Parathyroid adenoma (tissue), 2 donors: ENCODE results near the gene PTOV1.

Experiments used
- H2AFZ ChIP-seq: fragments of 300-600 bp; sonication (generic); one replicate; pipeline ENCODE4 v1.7.0; 2017; ENCODE audit warnings: antibody characterized with exemption, mild to moderate bottlenecking
- H3K27ac ChIP-seq: fragments of 300-600 bp; sonication (generic); one replicate; pipeline ENCODE4 v1.7.0; 2017
- H3K27me3 ChIP-seq: fragments of 300-600 bp; sonication (generic); one replicate; pipeline ENCODE4 v1.7.0; 2017; ENCODE audit warnings: low read length; ENCODE audit not compliant: control insufficient read depth, insufficient read depth
- H3K36me3 ChIP-seq: fragments of 300-600 bp; sonication (generic); one replicate; pipeline ENCODE4 v1.7.0; 2017; ENCODE audit warnings: low read length; ENCODE audit not compliant: control insufficient read depth, insufficient read depth
- H3K4me1 ChIP-seq: fragments of 300-600 bp; sonication (generic); one replicate; pipeline ENCODE4 v1.7.0; 2017; ENCODE audit warnings: control low read depth
- H3K4me2 ChIP-seq: fragments of 300-600 bp; sonication (generic); one replicate; pipeline ENCODE4 v1.7.0; 2017; ENCODE audit warnings: low read length
- H3K4me3 ChIP-seq: fragments of 300-600 bp; sonication (generic); one replicate; pipeline ENCODE4 v1.7.0; 2017; ENCODE audit warnings: low read depth, low read length
- H3K79me2 ChIP-seq: fragments of 300-600 bp; sonication (generic); one replicate; pipeline ENCODE4 v1.7.0; 2017; ENCODE audit warnings: control low read depth
- H3K9ac ChIP-seq: fragments of 300-600 bp; sonication (generic); one replicate; pipeline ENCODE4 v1.7.0; 2017; ENCODE audit warnings: mild to moderate bottlenecking
- H3K9me3 ChIP-seq: fragments of 300-600 bp; sonication (generic); one replicate; pipeline ENCODE4 v1.7.0; 2017; ENCODE audit warnings: low read length; ENCODE audit not compliant: control insufficient read depth
- CTCF ChIP-seq: fragments of 300-600 bp; sonication (generic); IDR thresholded peaks from one replicate; pipeline ENCODE4 v1.7.0; 2017; ENCODE audit warnings: antibody characterized with exemption, mild to moderate bottlenecking
- donor health status: primary hyperparathyroidism.

The PTOV1 gene

DNA sequence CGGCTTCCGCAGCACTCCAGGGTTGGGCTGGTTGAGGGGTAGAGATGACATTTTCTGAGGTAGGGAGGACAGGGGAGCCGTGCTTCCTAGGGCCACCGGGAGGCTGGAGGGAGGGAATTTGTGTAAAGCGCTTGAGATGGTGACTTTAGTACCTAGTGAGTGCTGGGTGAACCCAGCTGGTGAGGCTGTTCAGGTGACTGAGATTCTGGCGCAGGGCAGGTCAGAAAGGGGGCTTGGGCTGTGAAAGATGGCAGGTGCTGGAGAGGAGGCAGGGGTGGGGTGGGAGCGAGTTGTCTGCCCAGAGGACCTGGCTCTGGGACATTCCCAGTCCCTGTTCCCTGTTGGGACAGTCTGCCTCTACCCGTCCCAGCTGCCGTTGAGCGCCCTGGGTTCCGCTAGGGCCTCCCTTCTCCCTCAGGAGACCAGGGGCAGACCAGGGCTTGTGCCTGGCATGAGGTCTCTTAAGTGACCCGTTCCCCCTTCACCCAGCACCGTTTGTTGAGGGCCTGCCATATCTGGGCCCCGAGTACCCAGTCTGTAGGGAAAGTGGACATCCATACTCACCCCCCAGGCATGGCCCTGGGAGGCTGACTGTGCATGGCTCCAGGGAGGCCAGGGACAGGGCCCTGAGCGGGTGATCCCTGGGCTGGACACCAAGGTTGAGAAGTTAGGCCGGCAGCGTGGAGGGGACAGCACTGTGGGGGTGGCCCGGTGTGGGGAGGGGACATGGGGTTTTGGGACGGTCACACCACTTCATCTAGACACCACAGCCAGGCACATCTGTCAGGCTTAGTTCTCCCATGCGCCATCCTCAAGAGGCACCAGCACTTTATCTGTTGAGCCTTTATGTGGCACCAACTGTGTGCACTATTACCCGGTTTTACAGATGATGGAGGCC is 5.0 kb downstream of the PTOV1 start:
- no peaks in the 10 kb centered on the region for H3K36me3 ChIP-seq
- no peak overlapping the region for H3K4me2 ChIP-seq
- H3K27ac ChIP-seq, result no peak overlapping the region
- H3K27me3 ChIP-seq, result no peaks in the 10 kb centered on the region
- H3K4me3 ChIP-seq, result no peak overlapping the region
- H2AFZ ChIP-seq, result no peak overlapping the region
- TF ChIP-seq CTCF, result no peak
- peaks cover 10% of the 10 kb centered on the region for H3K79me2 ChIP-seq
- peaks cover 4% of the 10 kb centered on the region for H3K4me1 ChIP-seq
- H3K9me3 ChIP-seq, result no peaks in the 10 kb centered on the region
- H3K9ac ChIP-seq, result no peak overlapping the region

DNA sequence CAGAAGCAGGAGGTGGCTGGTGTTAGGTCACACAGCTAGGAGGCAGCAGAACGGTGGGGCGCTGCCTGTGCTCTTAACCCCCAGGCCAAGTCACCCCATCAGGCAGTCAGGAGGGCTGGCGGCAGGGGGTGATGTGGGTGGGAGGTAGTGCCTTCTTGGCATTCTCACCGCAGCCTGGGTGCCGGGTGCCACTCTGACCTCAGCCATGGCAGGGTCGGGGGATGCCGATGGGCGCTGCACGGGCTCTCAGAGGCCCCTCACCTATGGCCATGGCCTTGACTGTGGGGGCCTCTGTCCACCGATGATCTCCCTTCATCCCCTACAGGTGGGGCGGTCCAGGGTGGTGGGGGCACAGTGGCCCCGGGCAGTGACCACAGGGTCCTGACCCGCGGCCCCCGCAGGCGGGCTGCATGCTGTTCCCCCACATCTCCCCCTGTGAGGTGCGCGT is 5.6 kb downstream of the PTOV1 start:
- Histone ChIP-seq H3K9ac (no peak overlapping the region), H3K4me3 (no peak overlapping the region), H3K79me2 (peaks cover 10% of the 10 kb centered on the region), H3K4me2 (no peak overlapping the region), H3K9me3 (no peaks in the 10 kb centered on the region), H3K27ac (no peak overlapping the region), H3K36me3 (no peaks in the 10 kb centered on the region), H3K27me3 (no peaks in the 10 kb centered on the region), H2AFZ (no peak overlapping the region), H3K4me1 (peaks cover 4% of the 10 kb centered on the region)
- TF ChIP-seq CTCF, result no peak

GRCh38 chr19:49857061-49857837 is 6.3 kb downstream of the PTOV1 start:
- H3K79me2 ChIP-seq, result peaks cover 5% of the 10 kb centered on the region
- H3K4me1 ChIP-seq, result peaks cover under 1% of the 10 kb centered on the region
- no peak for TF ChIP-seq CTCF
- H3K27ac ChIP-seq, result no peak overlapping the region
- no peak overlapping the region for H2AFZ ChIP-seq
- H3K9ac ChIP-seq, result no peak overlapping the region
- no peak overlapping the region for H3K4me2 ChIP-seq
- no peaks in the 10 kb centered on the region for H3K36me3 ChIP-seq
- no peaks in the 10 kb centered on the region for H3K27me3 ChIP-seq
- H3K9me3 ChIP-seq, result no peaks in the 10 kb centered on the region
- no peak overlapping the region for H3K4me3 ChIP-seq

DNA sequence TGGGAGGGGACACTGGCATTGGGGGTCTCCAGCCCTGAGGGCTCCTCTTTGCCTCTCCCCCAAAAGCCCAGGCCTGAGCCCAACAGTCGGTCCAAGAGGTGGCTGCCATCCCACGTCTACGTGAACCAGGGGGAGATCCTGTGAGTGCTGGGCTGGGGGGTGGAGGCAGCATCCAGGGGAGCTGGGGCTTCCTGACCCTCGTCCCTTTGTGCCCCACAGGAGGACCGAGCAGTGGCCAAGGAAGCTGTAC is 6.8 kb downstream of the PTOV1 start:
- Histone ChIP-seq H3K9me3 (no peaks in the 10 kb centered on the region), H3K36me3 (no peaks in the 10 kb centered on the region), H3K4me2 (no peak overlapping the region), H3K4me3 (no peak overlapping the region), H3K79me2 (peaks cover under 1% of the 10 kb centered on the region), H3K27me3 (no peaks in the 10 kb centered on the region), H3K27ac (no peak overlapping the region), H3K9ac (no peak overlapping the region), H3K4me1 (no peaks in the 10 kb centered on the region), H2AFZ (no peak overlapping the region)
- TF ChIP-seq CTCF, result no peak
